Adrenal gland (tissue), 12 donors: ENCODE data around the gene RFXAP. TPM values are rescaled to one million over a fixed set of nuclear protein-coding genes. Genes with fewer than 3 reads are reported as not detected.

Source experiments
- DNase-seq, 7 donors: peaks; one replicate each; pipeline ENCODE4 v3.0.0-alpha.2; 2019 to 2020
- H3K27ac ChIP-seq, 5 donors: fragments of 200-600 bp; sonication (generic) in 4 of 5; 1 replicate in 3 of 5; 2 replicates in 2 of 5; pipeline versions ENCODE4 v1.5.1 to v1.8.0; 2016 to 2020; ENCODE audit warnings: mild to moderate bottlenecking in 1 of 5
- H3K27me3 ChIP-seq: fragments of 200-600 bp; 2 replicates; pipeline ENCODE4 v1.8.0; 2021
- H3K36me3 ChIP-seq, 2 donors: fragments of 200-600 bp; replicated peaks in 1 of 2; 1 replicate in 1 of 2; 2 replicates in 1 of 2; pipeline versions ENCODE4 v1.5.1 to v1.8.0; 2018 to 2022
- H3K4me1 ChIP-seq, 2 donors: fragments of 200-600 bp; replicated peaks in 1 of 2; 1 replicate in 1 of 2; 2 replicates in 1 of 2; pipeline versions ENCODE4 v1.5.1 to v1.8.0; 2018 to 2021
- H3K4me3 ChIP-seq, 4 donors: fragments of 200-600 bp; sonication (generic) in 3 of 4; one replicate each; pipeline ENCODE4 v1.5.1; 2016 to 2018
- H3K9me3 ChIP-seq, 3 donors: fragments of 200-600 bp; sonication (generic) in 1 of 3; replicated peaks in 1 of 3; 1 replicate in 2 of 3; 2 replicates in 1 of 3; pipeline versions ENCODE4 v1.5.1 to v1.8.0; 2016 to 2021
- CTCF ChIP-seq, 6 experiments: fragments of 450-650 bp in 4 of 6; fragments of 200-600 bp in 2 of 6; sonication (generic) in 1 of 6; IDR thresholded peaks; 1 replicate in 5 of 6; 2 replicates in 1 of 6; pipeline versions ENCODE4 v1.5.1 to v1.8.0; 2016 to 2021; ENCODE audit warnings: antibody characterized with exemption in 6 of 6, mild to moderate bottlenecking in 2 of 6, moderate library complexity in 1 of 6
- POLR2A ChIP-seq, 2 donors: fragments of 450-650 bp; IDR thresholded peaks; one replicate each; pipeline ENCODE4 v1.6.1; 2017; ENCODE audit warnings: antibody characterized with exemption in 2 of 2, mild to moderate bottlenecking in 2 of 2, moderate library complexity in 1 of 2
- WGBS, 4 donors: extraction: QIAGEN DNeasy Blood & Tissue Kit in 2 of 4; methylation state at CpG; one replicate each; pipeline versions ENCODE4 v1.1.5 to v1.1.7; 2013 to 2017; 5-methylcytosine and 5-hydroxymethylcytosine counted together
- intact Hi-C, 2 donors: fragments of 100-400 bp; cut with DNase I; formaldehyde crosslinking; loops; one replicate each; pipeline versions ENCODE4 v1.14.1 to v1.15.0; 2022 to 2023
- polyA plus RNA-seq, 3 donors: library from polyadenylated mRNA; stranded (reverse); fragments of 200-250 nt in 2 of 3; fragments of 350-450 nt in 1 of 3; fragmentation: Illumina TruSeq in 1 of 3; extraction: RNeasy Lipid Tissue Mini Kit (QIAGEN cat#74804) in 1 of 3; gene quantifications; one replicate each; pipeline ENCODE4 v1.2.3, GENCODE V29; 2013 to 2014
- total RNA-seq, 9 donors: library from RNA; depleted of rRNA in 4 of 9; stranded (reverse); fragments of >200 nt in 4 of 9; fragments of 120-200 nt in 1 of 9; fragmentation: NEBNext Ultra II Directional in 1 of 9; extraction: Animal tissue kit (Norgen Biotek cat#: 25700) in 1 of 9; gene quantifications; one replicate each; pipeline versions ENCODE4 v1.1.0 to v1.2.4, GENCODE V29; 2013 to 2023
- donor health status: healthy with polysubstance abuse.
- donor health status: Bipolar disorder and iron deficiency.
- donor health status: DM: yes; HTN: yes; CAD: no.
- donor health status: DM: no; HTN: no; CAD: no.
- donor health status: DM: no; HTN: no; CAD: no.
- donor health status: DM: yes; HTN: yes; CAD: no.

RFXAP gene
- total and polyA plus RNA-seq, 12 donors = 1.1 to 4.9 (median 2.1) TPM

DNA sequence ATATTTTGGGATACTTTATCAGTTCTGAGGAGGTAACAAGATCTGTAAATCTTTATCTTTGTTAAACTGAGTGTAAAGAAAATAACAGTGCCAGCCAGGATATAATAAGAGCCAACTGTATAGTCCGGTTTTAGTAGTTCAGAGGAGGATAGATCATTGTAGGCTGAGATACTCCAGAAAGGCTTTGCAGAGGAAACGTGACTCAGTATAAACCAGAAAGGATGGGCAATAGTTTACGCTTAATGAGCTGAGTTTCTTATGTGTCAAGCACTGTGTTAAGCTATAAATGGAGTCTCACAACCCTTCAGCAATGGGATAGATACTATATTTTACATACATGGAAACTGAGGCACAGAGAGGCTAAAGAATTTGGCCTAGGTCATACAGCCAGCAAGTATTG, 3.8 kb downstream of the RFXAP start:
- WGBS, 4 donors = 81 to 88% (median 85%) methylated on average over 3 of the region's 3 CpGs

GRCh38 chr13:36829753-36830152, 10.7 kb downstream of the RFXAP start:
- H3K9me3 ChIP-seq = no peaks in the 10 kb centered on the region
- no peak for DNase-seq
- intact Hi-C loops = no loop called here
- H3K27ac ChIP-seq = no peak overlapping the region
- no peaks in the 10 kb centered on the region for H3K36me3 ChIP-seq
- 45 to 50% (median 47%) methylated on average over 1 of the region's 1 CpG for WGBS, 4 donors
- no peaks in the 10 kb centered on the region for H3K27me3 ChIP-seq
- H3K4me3 ChIP-seq = no peak overlapping the region
- H3K4me1 ChIP-seq = no peaks in the 10 kb centered on the region
- TF ChIP-seq CTCF (IDR thresholded peaks at IDR 0.05) = no peak
- no peak for TF ChIP-seq POLR2A (IDR thresholded peaks at IDR 0.05)

More for the DNA sequence above, 3.8 kb downstream of the RFXAP start:
- Histone ChIP-seq H3K4me3 (no peak overlapping the region), H3K4me1 (peaks cover 12 to 17% of the 10 kb centered on the region in 2 donors), H3K27me3 (no peaks in the 10 kb centered on the region), H3K36me3 (no peaks in the 10 kb centered on the region), H3K9me3 (no peaks in the 10 kb centered on the region), H3K27ac (no peak overlapping the region)
- DNase-seq = no peak
- TF ChIP-seq CTCF (IDR thresholded peaks at IDR 0.05) (no peak), POLR2A (IDR thresholded peaks at IDR 0.05) (no peak)
- intact Hi-C loops = no loop called here

- 94 to 100% (median 98%) methylated on average over 3 of the region's 3 CpGs for WGBS, 4 donors
- no peak overlapping the region for H3K27ac ChIP-seq
Observed at GRCh38 chr13:36831291-36831690, 12.3 kb downstream of the RFXAP start.

GRCh38 chr13:36834299-36834698, 15.3 kb downstream of the RFXAP start:
- 95 to 99% (median 96%) methylated on average over 3 of the region's 3 CpGs for WGBS, 4 donors
- no peaks in the 10 kb centered on the region for H3K36me3 ChIP-seq
- H3K4me3 ChIP-seq = no peak overlapping the region
- no peak for DNase-seq
- H3K9me3 ChIP-seq = no peaks in the 10 kb centered on the region
- no peaks in the 10 kb centered on the region for H3K4me1 ChIP-seq
- H3K27ac ChIP-seq = no peak overlapping the region
- TF ChIP-seq POLR2A (IDR thresholded peaks at IDR 0.05) (no peak), CTCF (IDR thresholded peaks at IDR 0.05) (no peak)
- no peaks in the 10 kb centered on the region for H3K27me3 ChIP-seq
- intact Hi-C loops = no loop called here

More at GRCh38 chr13:36831291-36831690, 12.3 kb downstream of the RFXAP start:
- H3K4me1 ChIP-seq = no peaks in the 10 kb centered on the region
- H3K36me3 ChIP-seq = no peaks in the 10 kb centered on the region
- TF ChIP-seq CTCF (IDR thresholded peaks at IDR 0.05) (no peak), POLR2A (IDR thresholded peaks at IDR 0.05) (no peak)
- no peaks in the 10 kb centered on the region for H3K9me3 ChIP-seq
- H3K27me3 ChIP-seq = no peaks in the 10 kb centered on the region
- no peak overlapping the region for H3K4me3 ChIP-seq
- intact Hi-C loops = no loop called here
- DNase-seq = no peak
